ENCODE data around the gene SRGAP2C.
"Not testable (repeated sequence)": the region's sequence is repeated elsewhere in the genome, so short reads cannot be mapped to it uniquely, and the experiment has no call there.

The SRGAP2C gene

GRCh38 chr1:121376986-121377385 is 192.2 kb downstream of the SRGAP2C start:
- DNase-seq (ENCODE audit: low read depth in 2 of 2), result not testable (repeated sequence)

GRCh38 chr1:121378757-121379156 is 194.0 kb downstream of the SRGAP2C start:
- DNase-seq (ENCODE audit: low read depth in 2 of 2), result not testable (repeated sequence)

GRCh38 chr1:121384754-121385153 is 200.0 kb downstream of the SRGAP2C start:
- DNase-seq (ENCODE audit: low read depth in 2 of 2), result not testable (repeated sequence)

DNA sequence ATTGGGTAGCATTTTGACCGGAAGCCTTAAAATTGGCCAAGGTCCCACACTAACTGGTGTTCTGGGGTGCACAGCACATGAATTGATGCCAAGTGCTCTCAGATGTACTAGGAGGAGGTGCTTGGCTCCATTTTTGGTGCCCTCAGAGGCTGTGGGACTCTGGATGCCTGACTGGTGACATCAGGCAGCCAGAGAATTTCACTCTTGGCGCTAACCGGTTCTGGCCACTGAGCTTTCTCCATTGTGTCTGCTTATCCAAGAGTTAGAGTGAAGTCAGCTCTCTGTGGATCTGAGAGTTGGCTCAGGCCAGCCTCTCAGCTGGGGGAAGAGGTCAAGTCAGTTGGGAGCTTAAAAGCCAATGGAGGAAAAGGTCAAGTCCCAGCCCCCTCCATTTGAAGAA is 200.4 kb downstream of the SRGAP2C start:
- DNase-seq (ENCODE audit: low read depth in 2 of 2), result not testable (repeated sequence)

- DNase-seq (ENCODE audit: low read depth in 2 of 2), result not testable (repeated sequence)
These were observed 201.0 kb downstream of the SRGAP2C start for GRCh38 chr1:121385563-121386288.

GRCh38 chr1:121386319-121386948 is 201.7 kb downstream of the SRGAP2C start:
- not testable (repeated sequence) for DNase-seq (ENCODE audit: low read depth in 2 of 2)

DNA sequence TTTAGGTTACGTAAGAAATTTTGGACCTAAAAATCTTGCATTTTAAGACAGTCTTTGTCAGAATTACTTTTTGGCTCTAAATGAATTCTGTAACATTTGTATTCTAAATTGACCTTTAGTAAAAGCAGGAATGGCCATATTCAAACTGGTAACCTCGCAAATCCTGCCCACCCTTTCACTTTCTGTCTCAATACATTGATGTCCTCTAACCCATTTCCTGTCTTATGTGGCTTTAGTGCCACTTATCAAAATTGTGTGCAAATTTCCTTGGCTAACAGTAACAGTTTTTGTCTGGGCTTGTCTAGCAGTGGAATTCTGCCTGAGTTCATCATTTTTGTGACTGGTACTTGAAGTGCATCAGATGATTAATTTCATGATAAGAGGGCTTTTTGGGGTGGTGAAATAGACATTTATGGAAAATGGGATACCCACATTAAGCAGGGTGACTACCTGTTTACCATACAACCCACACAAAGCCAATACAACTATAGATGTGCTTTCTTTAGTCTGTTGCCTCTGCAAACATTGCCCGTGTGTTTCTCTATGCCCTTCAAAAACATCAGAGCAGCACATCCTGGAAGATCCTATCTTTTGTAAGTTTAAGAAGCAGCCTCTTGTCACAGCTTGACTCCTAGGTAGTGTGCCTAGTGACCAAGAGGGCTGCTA is 205.3 kb downstream of the SRGAP2C start:
- not testable (repeated sequence) for DNase-seq (ENCODE audit: low read depth in 2 of 2)

- not testable (repeated sequence) for DNase-seq (ENCODE audit: low read depth in 2 of 2)
These were observed 207.4 kb downstream of the SRGAP2C start for GRCh38 chr1:121392130-121392529.

DNA sequence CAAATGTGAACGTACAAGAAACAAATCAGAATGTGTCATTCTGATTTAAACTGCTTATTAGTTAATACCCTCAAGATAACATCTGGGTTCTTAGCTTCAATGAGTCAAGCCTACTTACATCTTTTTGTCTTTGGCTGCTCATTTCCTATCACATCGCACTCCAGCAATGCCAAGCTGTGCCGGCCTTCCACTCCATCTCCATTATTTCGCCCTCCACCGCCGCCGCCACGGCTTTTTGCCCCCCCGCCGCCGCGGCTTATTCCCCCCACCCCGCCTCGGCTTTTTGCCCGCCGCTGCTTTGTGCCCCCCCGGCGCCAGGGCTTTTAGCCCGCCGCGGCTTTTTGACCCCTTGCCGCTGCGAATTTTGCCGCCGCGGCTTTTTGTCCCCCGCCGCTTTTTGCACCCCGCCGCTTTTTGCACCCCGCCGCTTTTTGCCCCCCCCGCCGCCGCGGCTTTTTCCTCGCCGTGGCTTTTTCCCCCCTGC is 211.0 kb downstream of the SRGAP2C start:
- not testable (repeated sequence) for DNase-seq (ENCODE audit: low read depth in 2 of 2)

DNA sequence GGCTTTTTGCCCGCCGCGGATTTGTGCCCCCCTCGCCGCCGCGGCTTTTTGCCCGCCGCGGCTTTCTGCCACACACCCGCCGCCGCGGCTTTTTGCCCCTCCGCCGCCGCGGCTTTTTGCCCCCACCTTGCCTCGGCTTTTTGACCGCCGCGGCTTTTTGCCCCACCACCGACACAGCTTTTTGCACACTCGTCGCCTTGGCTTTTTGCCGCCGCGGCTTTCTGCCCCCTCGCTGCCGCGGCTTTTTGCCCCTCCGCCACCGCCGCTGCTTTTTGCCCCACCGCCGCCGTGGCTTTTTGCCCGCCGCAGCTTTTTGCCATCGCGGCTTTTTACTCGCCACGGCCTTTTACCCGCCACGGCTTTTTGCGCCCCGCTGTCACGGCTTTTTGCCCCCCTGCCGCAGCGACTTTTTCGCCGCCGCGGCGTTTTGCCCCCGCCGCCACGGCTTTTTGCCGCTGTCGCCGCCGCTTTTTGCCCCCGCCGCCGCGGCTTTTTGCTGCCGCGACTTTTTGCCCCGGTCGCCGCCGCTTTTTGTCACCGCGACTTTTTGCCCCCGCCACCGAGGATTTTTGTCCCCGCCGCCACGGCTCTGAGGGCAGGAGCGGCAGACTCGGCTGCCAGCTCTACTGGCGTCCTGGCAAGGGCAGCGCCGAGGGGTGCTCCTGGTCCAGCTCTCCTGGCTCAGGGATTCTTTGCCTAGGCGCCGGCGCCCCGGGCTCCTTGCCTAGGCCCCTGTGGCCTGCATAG is 211.7 kb downstream of the SRGAP2C start:
- DNase-seq (ENCODE audit: low read depth in 2 of 2), result not testable (repeated sequence)

DNA sequence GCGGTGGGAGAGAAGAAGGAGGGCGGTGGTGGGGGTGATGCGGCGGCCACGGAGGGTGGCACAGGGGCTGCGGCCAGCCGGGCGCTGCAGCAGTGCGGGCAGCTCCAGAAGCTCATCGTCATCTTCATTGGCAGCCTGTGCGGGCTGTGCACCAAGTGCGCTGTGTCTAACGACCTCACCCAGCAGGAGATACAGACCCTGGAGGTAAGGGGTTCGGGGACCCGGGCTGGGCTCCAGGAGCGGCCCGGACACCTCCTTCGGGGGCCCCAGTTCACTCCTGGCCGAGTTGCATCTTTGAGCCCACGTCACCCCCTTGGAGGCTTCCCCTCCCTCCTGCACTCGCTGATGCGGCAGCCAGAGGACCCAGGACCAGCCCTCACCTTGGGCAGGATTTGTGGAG is 212.3 kb downstream of the SRGAP2C start:
- not testable (repeated sequence) for DNase-seq (ENCODE audit: low read depth in 2 of 2)

GRCh38 chr1:121399193-121399592 is 214.4 kb downstream of the SRGAP2C start:
- not testable (repeated sequence) for DNase-seq (ENCODE audit: low read depth in 2 of 2)

- DNase-seq (ENCODE audit: low read depth in 2 of 2), result not testable (repeated sequence)
These were observed 215.3 kb downstream of the SRGAP2C start for GRCh38 chr1:121400108-121400507.

DNA sequence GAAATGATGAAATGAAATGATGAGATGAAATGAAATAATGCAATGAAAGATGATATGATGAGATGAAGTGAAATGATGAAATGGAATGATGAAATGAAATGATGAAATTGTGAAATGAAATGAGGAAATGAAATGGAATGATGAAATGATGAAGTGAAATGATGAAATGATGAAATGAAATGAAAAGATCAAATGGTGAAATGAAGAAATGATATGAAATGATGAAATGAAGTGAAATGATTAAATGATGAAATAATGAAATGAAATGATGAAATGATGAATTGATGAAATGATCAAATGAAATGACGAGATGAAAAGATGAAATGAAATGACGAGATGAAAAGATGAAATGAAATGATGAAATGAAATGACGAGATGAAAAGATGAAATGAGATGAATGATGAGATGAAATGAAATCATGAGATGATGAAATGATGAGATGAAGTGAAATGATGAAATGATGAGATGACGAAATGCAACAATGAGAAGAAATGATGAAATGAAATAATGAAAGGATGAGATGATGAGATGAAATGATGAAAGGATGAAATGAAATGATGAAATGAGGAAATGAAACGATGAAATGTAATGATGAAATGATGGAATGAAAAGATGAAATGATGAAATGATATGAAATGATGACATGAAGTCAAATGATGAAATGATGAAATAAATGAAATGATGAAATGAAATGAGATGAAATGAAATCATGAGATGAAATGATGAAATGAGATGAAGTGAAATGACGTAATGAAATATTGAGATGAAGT is 216.0 kb downstream of the SRGAP2C start:
- not testable (repeated sequence) for DNase-seq (ENCODE audit: low read depth in 2 of 2)

- not testable (repeated sequence) for DNase-seq (ENCODE audit: low read depth in 2 of 2)
These were observed 216.7 kb downstream of the SRGAP2C start for GRCh38 chr1:121401375-121401955.

GRCh38 chr1:121403254-121403653 is 218.5 kb downstream of the SRGAP2C start:
- not testable (repeated sequence) for DNase-seq (ENCODE audit: low read depth in 2 of 2)

DNA sequence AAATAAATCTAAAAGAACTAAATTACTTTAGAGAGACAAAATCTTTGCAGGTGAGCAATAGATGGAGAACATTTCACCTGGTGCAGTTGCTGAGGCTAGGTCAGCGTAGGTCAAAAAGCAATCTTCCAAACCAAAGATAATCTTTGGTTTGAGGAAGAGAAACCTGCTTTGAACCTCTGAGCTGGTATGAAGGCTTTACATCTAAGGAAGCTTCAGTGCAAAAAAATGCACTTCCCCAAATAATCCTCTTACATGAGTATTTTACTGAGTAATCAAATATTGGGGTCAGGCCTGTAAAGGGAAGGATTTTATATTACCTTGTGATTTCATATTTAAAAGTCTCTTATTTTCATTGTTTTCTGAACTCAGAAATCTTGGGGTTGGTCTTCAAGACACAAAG is 223.6 kb downstream of the SRGAP2C start:
- DNase-seq (ENCODE audit: low read depth in 2 of 2), result no peak

DNA sequence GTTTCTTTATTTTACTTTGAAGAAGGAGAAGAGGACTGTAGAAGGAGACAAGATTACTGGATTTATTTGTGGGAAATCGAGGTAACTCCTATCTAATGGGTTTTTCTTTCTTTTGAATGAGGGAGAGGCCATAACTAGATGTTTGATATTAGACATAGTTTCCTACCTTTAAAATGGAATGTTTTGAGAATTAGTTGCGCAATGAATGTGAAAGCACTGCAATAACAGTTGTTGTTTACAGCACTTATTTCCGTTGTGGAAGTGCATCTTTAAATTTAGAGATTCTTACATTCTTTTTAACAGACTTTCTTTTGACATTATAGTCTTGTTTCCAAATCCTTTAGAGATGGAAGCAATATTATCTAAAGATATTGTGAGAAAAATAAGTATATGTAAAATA is 229.0 kb downstream of the SRGAP2C start:
- DNase-seq (ENCODE audit: low read depth in 2 of 2), result no peak

DNA sequence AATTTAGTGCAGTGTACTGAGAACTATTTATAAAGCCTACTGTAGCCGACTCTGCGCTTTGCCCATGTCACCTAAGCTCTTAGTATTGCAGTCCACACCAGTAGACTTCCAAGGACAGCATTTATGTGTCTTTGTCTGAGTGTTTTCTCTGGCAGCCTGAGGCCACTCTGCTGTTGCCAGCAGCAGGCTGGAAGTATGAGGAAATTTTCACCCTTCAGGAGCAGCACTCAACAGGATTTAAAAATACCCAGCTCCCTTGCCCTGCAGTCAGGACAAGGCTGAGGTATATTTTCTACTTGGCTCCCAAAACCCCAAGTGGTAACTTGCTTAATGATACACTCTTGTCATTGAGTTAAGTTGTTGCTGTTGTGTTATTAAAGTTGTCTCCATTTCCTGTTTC is 230.1 kb downstream of the SRGAP2C start:
- no peak for DNase-seq (ENCODE audit: low read depth in 2 of 2)

- DNase-seq (ENCODE audit: low read depth in 2 of 2), result no peak
These were observed 232.6 kb downstream of the SRGAP2C start for GRCh38 chr1:121417325-121417923.
